IPS-20b (cell line): ENCODE data around the gene TRNP1.
"Not testable (repeated sequence)": the region's sequence is repeated elsewhere in the genome, so short reads cannot be mapped to it uniquely, and the experiment has no call there.

Experiments
- H3K27ac ChIP-seq: one replicate; pipeline ENCODE4 v1.5.1; 2013; ENCODE audit warnings: low read length
- H3K27me3 ChIP-seq: 2 replicates; pipeline ENCODE4 v1.6.1; 2013; ENCODE audit warnings: mild to moderate bottlenecking, low read length, inconsistent platforms; ENCODE audit not compliant: insufficient read depth
- H3K36me3 ChIP-seq: 2 replicates; pipeline ENCODE4 v1.6.1; 2013; ENCODE audit warnings: low read depth, mild to moderate bottlenecking, inconsistent platforms, low read length, moderate library complexity; ENCODE audit not compliant: insufficient read depth
- H3K4me1 ChIP-seq: 2 replicates; pipeline ENCODE4 v1.6.1; 2013; ENCODE audit warnings: mild to moderate bottlenecking, control low read depth, inconsistent platforms, low read length, moderate library complexity; ENCODE audit not compliant: insufficient read depth
- H3K4me3 ChIP-seq: 2 replicates; pipeline ENCODE4 v1.5.1; 2013; ENCODE audit warnings: mild to moderate bottlenecking, low read length, inconsistent platforms
- H3K9ac ChIP-seq: 2 replicates; pipeline ENCODE4 v1.6.1; 2013; ENCODE audit warnings: low read depth, mild to moderate bottlenecking, inconsistent platforms, low read length, moderate library complexity
- H3K9me3 ChIP-seq: 2 replicates; pipeline ENCODE4 v1.6.1; 2013; ENCODE audit warnings: mild to moderate bottlenecking, low read depth, low read length, inconsistent platforms; ENCODE audit not compliant: insufficient read depth

The TRNP1 gene

GRCh38 chr1:26993237-26994019 lies at the start of gene TRNP1:
TRNP1 (plus strand) TSS chr1:26993692; CDS start chr1:26993787, 95 bp downstream.
- Histone ChIP-seq H3K27ac (no peak within 1 kb of the TSS), H3K9ac (peak within 1 kb of the TSS; percentile 84; the same call in 1 of the 2 replicates), H3K36me3 (peaks cover 17% of the 10 kb centered on the region; the same call in 1 of the 2 replicates), H3K27me3 (peaks cover 31% of the 10 kb centered on the region), H3K4me3 (peak within 1 kb of the TSS; percentile 83), H3K9me3 (no peaks in the 10 kb centered on the region), H3K4me1 (peaks cover 25% of the 10 kb centered on the region)

DNA sequence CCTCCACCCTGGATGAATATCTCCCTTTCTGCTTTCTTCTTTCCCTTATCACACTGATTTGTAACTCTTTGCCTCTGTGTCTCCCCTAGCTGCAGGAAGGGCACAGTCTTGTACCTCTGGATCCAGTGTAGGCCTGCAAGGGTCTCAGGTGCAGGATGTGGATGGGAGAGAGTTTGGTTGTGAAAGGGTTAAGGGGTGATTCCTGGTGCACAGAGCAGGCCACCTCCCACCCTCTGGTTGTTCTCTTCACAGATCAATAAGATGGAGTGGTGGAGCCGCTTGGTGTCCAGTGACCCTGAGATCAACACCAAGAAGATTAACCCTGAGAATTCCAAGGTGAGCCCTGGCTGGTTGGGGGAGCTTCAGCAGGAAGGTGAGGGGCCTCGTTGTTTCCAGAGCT lies 48.4 kb upstream of the TRNP1 start:
- Histone ChIP-seq H3K36me3 (peaks cover 70% of the 10 kb centered on the region), H3K27ac (no peak overlapping the region), H3K9ac (no peak overlapping the region), H3K4me1 (no peaks in the 10 kb centered on the region), H3K9me3 (no peaks in the 10 kb centered on the region), H3K27me3 (no peaks in the 10 kb centered on the region), H3K4me3 (no peak overlapping the region)

GRCh38 chr1:26945728-26946127 lies 47.8 kb upstream of the TRNP1 start:
- Histone ChIP-seq H3K9me3 (no peaks in the 10 kb centered on the region), H3K27me3 (no peaks in the 10 kb centered on the region), H3K4me3 (no peak overlapping the region), H3K9ac (no peak overlapping the region), H3K4me1 (no peaks in the 10 kb centered on the region), H3K27ac (no peak overlapping the region), H3K36me3 (peaks cover 70% of the 10 kb centered on the region)

- Histone ChIP-seq H3K27me3 (no peaks in the 10 kb centered on the region), H3K27ac (no peak overlapping the region), H3K36me3 (peaks cover 70% of the 10 kb centered on the region), H3K4me1 (no peaks in the 10 kb centered on the region), H3K4me3 (no peak overlapping the region), H3K9ac (no peak overlapping the region), H3K9me3 (no peaks in the 10 kb centered on the region)
Measured at GRCh38 chr1:26946270-26946669, 47.2 kb upstream of the TRNP1 start.

GRCh38 chr1:26948725-26949057 lies 44.8 kb upstream of the TRNP1 start:
- peaks cover 51% of the 10 kb centered on the region for H3K36me3 ChIP-seq
- not testable (repeated sequence) for H3K4me1 ChIP-seq, H3K27me3 ChIP-seq, H3K27ac ChIP-seq, H3K4me3 ChIP-seq, H3K9ac ChIP-seq, H3K9me3 ChIP-seq

DNA sequence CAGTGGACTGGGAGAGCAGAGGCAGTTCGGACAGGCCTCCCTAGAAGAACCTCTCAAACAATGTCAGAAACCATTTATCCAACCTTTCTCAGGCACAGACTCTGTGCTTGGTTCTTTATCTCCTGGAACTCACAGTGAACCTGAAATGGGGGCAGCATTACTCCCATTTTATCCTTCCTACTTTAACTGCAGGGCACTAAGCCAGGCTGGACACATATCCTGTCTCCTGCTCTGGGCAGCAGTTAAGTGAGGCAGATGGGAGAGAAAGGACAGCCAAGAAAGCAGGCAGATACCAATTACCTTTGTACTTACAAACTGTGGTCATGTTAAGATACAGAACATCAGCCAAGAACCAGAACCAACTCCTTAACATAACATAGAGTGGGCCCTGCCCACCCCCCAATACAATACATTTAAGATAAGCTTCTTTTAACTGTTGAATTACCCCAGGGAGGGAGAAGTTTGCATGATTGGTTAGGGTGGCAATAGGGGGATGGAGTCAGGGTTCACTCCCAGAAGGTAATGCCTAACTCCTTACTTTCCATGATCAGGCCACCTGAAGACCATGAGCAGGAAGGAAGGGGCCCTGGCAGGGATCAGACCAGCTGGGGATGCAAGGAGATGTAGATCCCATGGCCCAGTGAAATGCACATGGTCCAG lies 44.1 kb upstream of the TRNP1 start:
- Histone ChIP-seq H3K4me1 (no peaks in the 10 kb centered on the region), H3K9me3 (no peaks in the 10 kb centered on the region), H3K27me3 (no peaks in the 10 kb centered on the region), H3K27ac (no peak overlapping the region), H3K4me3 (no peak overlapping the region), H3K9ac (no peak overlapping the region), H3K36me3 (peaks cover 45% of the 10 kb centered on the region)

GRCh38 chr1:26949926-26950319 lies 43.6 kb upstream of the TRNP1 start:
- H3K4me3 ChIP-seq = no peak overlapping the region
- H3K27ac ChIP-seq = no peak overlapping the region
- no peaks in the 10 kb centered on the region for H3K4me1 ChIP-seq
- H3K27me3 ChIP-seq = no peaks in the 10 kb centered on the region
- peaks cover 41% of the 10 kb centered on the region for H3K36me3 ChIP-seq
- H3K9me3 ChIP-seq = no peaks in the 10 kb centered on the region
- H3K9ac ChIP-seq = no peak overlapping the region

GRCh38 chr1:26950602-26951001 lies 42.9 kb upstream of the TRNP1 start:
- H3K27me3 ChIP-seq = no peaks in the 10 kb centered on the region
- H3K36me3 ChIP-seq = peaks cover 34% of the 10 kb centered on the region

DNA sequence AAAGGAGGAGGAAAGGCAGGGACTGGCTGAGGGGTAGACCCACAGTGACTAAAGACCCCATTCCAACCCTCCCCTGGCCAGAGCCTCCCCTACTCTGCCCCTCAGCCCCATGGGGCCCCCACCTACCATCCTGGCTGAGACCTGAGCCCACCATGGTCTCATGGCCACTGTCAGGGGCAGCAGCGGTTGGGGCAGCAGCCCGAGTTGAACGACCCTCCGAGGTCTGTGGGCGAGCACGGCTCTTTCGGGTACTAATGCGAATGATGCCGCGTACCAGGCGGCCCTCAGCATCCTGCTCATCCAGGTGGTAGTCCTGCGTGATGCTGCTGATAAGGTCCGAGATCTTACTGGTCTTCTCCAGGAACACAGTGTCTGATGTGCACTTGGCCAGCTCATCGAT lies 42.3 kb upstream of the TRNP1 start:
- Histone ChIP-seq H3K4me1 (no peaks in the 10 kb centered on the region), H3K36me3 (peaks cover 28% of the 10 kb centered on the region; the same call in 1 of the 2 replicates), H3K27me3 (no peaks in the 10 kb centered on the region), H3K27ac (no peak overlapping the region), H3K4me3 (no peak overlapping the region), H3K9ac (no peak overlapping the region), H3K9me3 (no peaks in the 10 kb centered on the region)

More at GRCh38 chr1:26950602-26951001, 42.9 kb upstream of the TRNP1 start:
- Histone ChIP-seq H3K4me3 (no peak overlapping the region), H3K4me1 (no peaks in the 10 kb centered on the region), H3K9ac (no peak overlapping the region), H3K9me3 (no peaks in the 10 kb centered on the region), H3K27ac (no peak overlapping the region)

- H3K9ac ChIP-seq = no peak overlapping the region
- H3K27me3 ChIP-seq = no peaks in the 10 kb centered on the region
- H3K4me1 ChIP-seq = no peaks in the 10 kb centered on the region
- no peak overlapping the region for H3K4me3 ChIP-seq
- no peak overlapping the region for H3K27ac ChIP-seq
- no peaks in the 10 kb centered on the region for H3K9me3 ChIP-seq
- peaks cover 20% of the 10 kb centered on the region; the same call in 1 of the 2 replicates for H3K36me3 ChIP-seq
Measured at GRCh38 chr1:26951821-26952497, 41.5 kb upstream of the TRNP1 start.

DNA sequence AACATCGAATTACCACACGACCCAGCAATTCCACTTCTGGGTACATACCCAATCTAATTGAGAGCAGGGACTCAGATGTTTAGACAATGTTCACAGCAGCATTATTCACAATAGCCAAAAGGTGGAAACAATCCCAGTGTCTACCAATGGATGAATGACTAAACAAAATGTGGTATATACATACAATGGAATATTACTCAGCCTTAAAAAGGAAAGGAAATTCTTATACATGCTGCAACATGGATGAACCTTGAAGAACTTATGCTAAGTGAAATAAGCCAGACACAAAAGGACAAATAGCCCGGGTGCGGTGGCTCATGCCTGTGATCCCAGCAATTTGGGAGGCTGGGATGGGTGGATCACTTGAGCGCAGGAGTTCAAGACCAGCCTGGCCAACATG lies 40.1 kb upstream of the TRNP1 start:
- Histone ChIP-seq H3K4me1 (no peaks in the 10 kb centered on the region), H3K27me3 (peaks cover 2% of the 10 kb centered on the region; the same call in 1 of the 2 replicates), H3K4me3 (no peak overlapping the region), H3K9ac (no peak overlapping the region), H3K9me3 (no peaks in the 10 kb centered on the region), H3K36me3 (peaks cover 18% of the 10 kb centered on the region; the same call in 1 of the 2 replicates), H3K27ac (no peak overlapping the region)
